ENCODE results near the gene SARNP.

- TF ChIP-seq EZH2 (IDR thresholded peaks at IDR 0.05) = no peak
- no peak for TF ChIP-seq EZH2phosphoT487 (IDR thresholded peaks at IDR 0.05)
- no peak for TF ChIP-seq CTCF (IDR thresholded peaks at IDR 0.05)
These were observed 39.7 kb downstream of the SARNP start for GRCh38 chr12:55777856-55778255.
